Left renal cortex interstitium (tissue), 4 donors: ENCODE measurements around the gene PCSK2. TPM values are rescaled to one million over a fixed set of nuclear protein-coding genes. Genes with fewer than 3 reads are reported as not detected.

Source experiments
- DNase-seq, 4 donors: peaks; one replicate each; pipeline ENCODE4 v3.0.0-alpha.2; 2013; ENCODE audit warnings: low read depth in 4 of 4, low spot score in 2 of 4, missing footprints in 1 of 4
- polyA plus RNA-seq, 4 donors: library from polyadenylated mRNA; unstranded; fragments of 120-200 nt; gene quantifications; one replicate each; pipeline ENCODE4 v1.2.1, GENCODE V29; 2013; ENCODE audit not compliant: insufficient read length in 4 of 4

The PCSK2 gene
- polyA plus RNA-seq, 4 donors = 0.72 to 0.81 (median 0.76) TPM

DNA sequence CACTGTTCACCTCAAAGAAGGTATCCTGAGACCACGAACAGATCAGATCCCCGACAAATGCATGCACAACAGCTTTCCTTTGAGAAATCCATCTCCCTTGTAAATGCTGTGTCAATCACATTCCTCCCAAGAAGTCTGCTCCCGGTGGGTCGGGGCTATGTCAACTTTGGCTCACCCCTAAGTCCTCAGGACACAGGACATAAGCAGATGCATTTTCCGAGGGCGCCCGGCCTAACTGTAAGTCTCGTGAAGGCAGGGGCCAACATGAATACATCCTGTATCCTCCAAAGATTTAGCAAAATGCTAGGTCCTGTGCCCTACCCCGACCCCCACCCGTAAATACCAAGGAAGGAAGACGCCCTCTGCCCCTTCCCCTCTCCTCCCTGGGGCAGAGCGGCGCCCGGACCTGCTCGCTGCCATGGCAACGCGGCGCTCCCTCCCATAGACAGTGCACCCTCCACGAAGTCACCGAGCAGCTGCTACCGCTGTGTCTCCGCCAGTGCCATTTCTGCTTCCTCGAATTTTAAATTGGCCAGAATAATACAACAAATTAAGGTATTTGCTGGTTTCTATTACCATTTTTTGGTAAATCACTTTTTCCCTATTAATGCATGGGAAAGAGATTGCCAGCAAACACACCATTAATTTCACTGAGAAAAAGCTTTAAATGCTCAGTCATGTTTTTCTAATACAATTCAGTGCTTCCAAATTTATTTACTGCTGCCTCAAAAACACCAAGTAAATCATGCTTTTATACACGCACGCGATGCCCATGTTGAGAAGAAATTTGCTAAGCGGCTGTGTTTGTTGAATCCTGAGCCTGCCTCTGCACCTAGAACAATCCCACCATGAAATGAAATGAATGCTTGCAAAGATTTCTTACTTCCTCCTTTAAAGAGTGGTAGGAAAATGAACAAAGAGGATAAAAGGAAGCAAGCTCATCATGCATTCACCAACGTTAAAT, 100.6 kb downstream of the PCSK2 start:
- no peak for DNase-seq

GRCh38 chr20:17334932-17335331, 108.1 kb downstream of the PCSK2 start:
- DNase-seq = no peak

- DNase-seq = no peak
Observed at GRCh38 chr20:17339000-17339399, 112.2 kb downstream of the PCSK2 start.

GRCh38 chr20:17343091-17343490, 116.3 kb downstream of the PCSK2 start:
- no peak for DNase-seq

- DNase-seq = no peak
Observed at GRCh38 chr20:17343656-17344452, 117.0 kb downstream of the PCSK2 start.

- no peak for DNase-seq
Observed at GRCh38 chr20:17344790-17345189, 118.0 kb downstream of the PCSK2 start.

DNA sequence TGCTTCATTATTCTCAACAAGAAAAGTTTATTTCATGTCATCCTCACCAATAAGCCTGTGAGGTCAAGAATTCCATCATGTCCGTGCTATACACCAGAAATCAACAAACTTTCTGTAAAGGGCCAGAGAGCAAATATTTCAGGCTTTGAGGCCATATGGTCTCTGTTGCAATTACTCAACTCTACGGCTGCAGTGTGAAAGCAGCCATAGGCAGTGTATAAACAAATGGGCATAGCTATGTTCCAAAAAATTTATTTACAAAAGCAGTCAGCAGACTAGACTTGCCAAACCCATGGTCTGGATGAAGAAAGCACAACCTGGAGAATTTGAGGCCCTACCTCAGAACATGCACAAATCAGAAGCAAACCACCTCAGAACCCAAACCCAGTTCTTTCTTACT, 118.5 kb downstream of the PCSK2 start:
- DNase-seq = no peak

GRCh38 chr20:17350321-17350720, 123.5 kb downstream of the PCSK2 start:
- DNase-seq = no peak

GRCh38 chr20:17357238-17357637, 130.4 kb downstream of the PCSK2 start:
- DNase-seq = no peak

DNA sequence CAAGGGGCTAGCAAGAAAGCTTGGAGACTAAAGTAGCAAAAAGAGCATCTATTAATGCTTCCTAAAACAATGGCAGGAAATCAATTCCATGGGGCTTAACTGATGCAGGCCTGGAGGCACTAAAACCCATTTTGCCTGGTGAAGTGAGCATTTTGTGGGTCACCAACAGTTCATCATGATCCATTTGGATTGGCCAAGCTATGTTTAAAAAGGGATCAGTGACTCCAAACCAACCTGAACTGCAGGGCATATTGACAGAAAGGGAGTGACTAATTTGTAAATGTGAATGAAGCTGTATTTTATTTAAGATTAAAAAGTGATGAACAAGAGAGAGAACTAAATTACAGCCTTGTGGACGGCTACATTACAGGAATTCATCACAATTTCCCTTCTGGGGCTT, 132.0 kb downstream of the PCSK2 start:
- no peak for DNase-seq

DNA sequence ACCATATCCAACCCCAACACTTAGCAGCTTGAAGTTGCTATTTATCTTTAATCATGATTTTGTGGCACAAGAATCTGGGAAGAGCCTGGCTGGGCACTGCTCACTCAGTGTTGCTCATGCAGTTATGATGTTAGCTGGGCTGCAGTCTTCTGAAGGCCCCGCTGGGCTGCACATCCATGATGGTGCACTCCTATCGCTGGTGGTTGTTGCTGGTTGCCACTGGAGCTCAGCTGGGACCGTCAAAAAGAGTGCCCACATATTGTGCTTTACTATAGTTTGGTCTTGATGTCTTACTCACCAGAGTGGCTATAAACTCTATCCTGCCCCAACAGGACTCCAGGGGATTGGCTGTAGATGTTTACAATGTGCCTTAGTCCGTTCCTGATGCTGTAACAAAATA, 137.8 kb downstream of the PCSK2 start:
- DNase-seq = no peak

DNA sequence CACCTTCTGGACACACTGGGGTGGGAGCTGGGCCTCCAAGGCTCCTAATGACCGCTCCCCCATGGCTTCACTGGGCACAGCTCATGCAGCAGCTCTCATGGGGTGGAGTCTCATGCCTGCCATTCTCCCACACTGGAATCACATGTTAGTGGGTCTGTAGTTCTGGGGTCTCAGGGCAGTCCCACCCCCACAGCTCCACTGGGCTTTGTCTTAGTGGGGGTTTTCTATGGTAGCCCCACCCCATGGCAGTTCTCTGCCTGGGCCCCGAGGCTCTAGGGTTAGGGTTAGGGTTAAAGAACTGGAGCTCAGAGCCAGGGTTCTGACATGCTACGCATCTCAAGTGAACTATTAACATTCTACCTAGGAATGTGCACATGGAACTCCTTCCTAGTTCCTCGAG, 139.0 kb downstream of the PCSK2 start:
- no peak for DNase-seq

DNA sequence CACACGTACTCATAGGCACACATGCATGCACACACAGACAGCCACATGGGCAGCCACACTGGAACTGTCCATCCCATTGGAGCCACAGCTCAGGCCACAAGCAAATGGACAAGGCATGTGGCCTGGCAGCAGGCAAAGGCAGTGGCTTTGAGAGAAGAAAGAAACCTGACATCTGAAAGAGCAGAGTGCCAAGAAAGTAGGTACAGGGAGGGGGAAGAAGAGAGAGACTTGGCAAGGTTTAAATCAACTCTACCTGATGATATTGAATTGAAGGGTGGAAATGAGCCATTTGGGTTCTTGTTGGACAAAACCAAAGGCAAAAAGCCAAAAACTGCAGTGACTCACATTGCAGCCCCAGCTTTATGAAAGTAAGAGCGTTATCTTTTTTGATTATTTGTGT, 142.7 kb downstream of the PCSK2 start:
- DNase-seq = no peak

DNA sequence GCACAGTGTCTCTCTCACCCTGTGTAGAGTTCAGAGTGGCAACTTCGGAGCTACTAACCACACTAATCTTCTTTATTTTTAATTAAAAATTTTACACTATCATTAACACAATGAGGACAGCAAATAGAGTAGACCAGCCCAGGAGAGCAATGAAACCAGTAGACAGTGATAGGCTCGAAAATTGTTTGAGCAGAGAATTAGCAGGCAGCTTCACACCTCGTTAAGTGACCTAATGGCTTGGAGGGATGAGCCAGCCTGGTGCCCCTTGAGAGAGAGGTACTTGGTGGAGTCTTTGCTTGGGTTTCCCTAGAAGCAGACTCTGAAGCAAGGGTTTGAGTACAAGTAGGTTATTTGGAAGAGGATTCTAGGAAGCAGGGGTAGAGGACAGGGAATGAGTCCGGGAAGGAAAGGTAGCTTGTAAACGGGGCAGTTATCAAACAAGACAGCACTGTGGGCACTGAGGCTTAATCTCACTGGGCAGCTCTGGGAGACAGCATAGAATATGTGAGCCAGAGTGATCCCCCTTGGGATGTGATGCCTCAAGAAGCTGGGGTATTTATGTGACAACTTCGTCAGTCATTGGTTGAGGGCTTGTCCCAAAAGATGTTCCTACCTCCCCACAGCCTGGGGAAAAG, 146.1 kb downstream of the PCSK2 start:
- DNase-seq = no peak

GRCh38 chr20:17374086-17374485, 147.2 kb downstream of the PCSK2 start:
- no peak for DNase-seq

GRCh38 chr20:17376031-17376430, 149.2 kb downstream of the PCSK2 start:
- no peak for DNase-seq

- DNase-seq = no peak
Observed at GRCh38 chr20:17377231-17377630, 150.4 kb downstream of the PCSK2 start.

- no peak for DNase-seq
Observed at GRCh38 chr20:17379651-17380050, 152.8 kb downstream of the PCSK2 start.

- no peak for DNase-seq
Observed at GRCh38 chr20:17380801-17381200, 154.0 kb downstream of the PCSK2 start.

DNA sequence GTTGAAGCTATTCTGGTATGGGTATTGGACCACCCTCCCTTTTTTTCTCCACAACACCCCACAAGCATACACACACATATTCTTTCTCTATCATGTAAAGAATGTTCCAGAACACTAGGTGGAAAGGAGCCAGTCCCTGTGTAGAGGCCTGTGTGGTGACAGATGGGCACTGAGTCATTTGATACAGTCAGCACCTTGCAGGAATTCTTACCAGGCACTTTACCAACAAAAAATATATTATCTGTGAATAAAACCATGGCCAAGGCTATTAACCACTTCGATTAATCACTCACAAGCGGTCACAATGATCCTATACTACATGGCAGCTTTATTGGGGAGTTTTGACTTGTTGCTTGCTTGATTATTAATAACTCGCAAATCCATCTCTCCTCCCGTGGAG, 154.9 kb downstream of the PCSK2 start:
- DNase-seq = no peak

GRCh38 chr20:17385798-17386197, 159.0 kb downstream of the PCSK2 start:
- DNase-seq = no peak
